ENCODE data around the gene OR2AE1. TPM values are rescaled to one million over a fixed set of nuclear protein-coding genes. Genes with fewer than 3 reads are reported as not detected.
A peak's percentile ranks its signal among the peaks of the same experiment; 100 is the strongest.

The OR2AE1 gene
- total RNA-seq = 0.19 and 0.33 TPM in 2 replicates

DNA sequence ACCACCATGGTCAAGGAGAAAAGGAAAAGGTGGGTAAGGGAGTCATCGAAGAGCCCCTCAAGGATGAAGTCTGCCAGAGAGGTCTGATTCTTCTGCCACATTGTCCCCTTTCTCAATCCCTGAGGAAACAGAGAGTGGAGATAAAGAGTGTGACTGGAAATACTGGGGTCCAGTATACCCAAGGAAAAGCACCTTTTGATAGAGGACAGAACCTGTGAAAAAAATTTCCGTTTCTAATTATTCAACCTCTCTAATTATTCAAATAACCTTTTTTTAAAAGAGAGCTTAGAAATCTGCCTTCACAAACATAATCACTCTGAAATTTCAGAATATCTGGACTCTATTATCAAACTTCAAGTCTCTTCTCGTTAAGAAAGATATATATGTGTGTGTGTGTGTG is at the start of gene OR2AE1:
Gene OR2AE1 (minus strand): TSS at position 101 of the 400 bp plus-strand sequence. CDS start 0 bp downstream, at position 101.
- intact Hi-C loops (cut with micrococcal nuclease) = no loop called here
- H3K4me3 Mint-ChIP-seq = no peak within 1 kb of the TSS
- DNase-seq = no peak
- H3K36me3 Mint-ChIP-seq (ENCODE audit: low read depth) = no peaks in the 10 kb centered on the region
- H3K27ac Mint-ChIP-seq = no peak within 1 kb of the TSS
- H3K27me3 Mint-ChIP-seq = no peaks in the 10 kb centered on the region
- no peaks in the 10 kb centered on the region for H3K9me3 Mint-ChIP-seq
- H3K4me1 Mint-ChIP-seq = no peaks in the 10 kb centered on the region

- Mint-ChIP-seq H3K36me3 (ENCODE audit: low read depth) (peaks cover 7% of the 10 kb centered on the region), H3K4me3 (no peak overlapping the region), H3K4me1 (peaks cover 18% of the 10 kb centered on the region), H3K27ac (no peak overlapping the region), H3K9me3 (no peaks in the 10 kb centered on the region), H3K27me3 (peaks cover 31% of the 10 kb centered on the region)
- intact Hi-C loops (cut with micrococcal nuclease) = no loop called here
- no peak for DNase-seq
Observed at GRCh38 chr7:99926321-99926720, 49.5 kb upstream of the OR2AE1 start.

DNA sequence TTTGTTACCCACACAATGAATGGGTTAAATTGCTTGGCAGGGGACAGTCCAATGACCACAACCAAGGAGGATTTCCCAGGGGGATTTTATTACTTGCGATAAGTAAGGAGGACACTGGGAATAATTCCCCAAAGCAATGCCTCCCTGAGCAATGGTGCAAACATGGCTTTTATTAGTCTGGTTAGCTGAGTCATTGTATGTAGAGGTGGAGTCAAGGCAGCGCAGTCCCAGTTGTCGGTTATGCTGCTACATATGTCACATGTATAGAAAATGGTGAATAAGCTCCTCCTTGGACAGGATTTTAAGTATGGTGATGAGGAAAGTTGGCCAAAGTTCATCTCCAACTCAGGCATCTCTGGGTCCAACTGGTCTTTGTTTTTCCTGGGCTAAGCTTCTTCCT is 46.4 kb upstream of the OR2AE1 start:
- no peak overlapping the region for H3K27ac Mint-ChIP-seq
- intact Hi-C loops (cut with micrococcal nuclease) = no loop called here
- no peak for DNase-seq
- H3K4me3 Mint-ChIP-seq = no peak overlapping the region
- peaks cover 9% of the 10 kb centered on the region for H3K4me1 Mint-ChIP-seq
- peaks cover 25% of the 10 kb centered on the region for H3K27me3 Mint-ChIP-seq
- H3K9me3 Mint-ChIP-seq = no peaks in the 10 kb centered on the region
- peaks cover 19% of the 10 kb centered on the region for H3K36me3 Mint-ChIP-seq (ENCODE audit: low read depth)

GRCh38 chr7:99920149-99920548 is 43.3 kb upstream of the OR2AE1 start:
- peaks cover 4% of the 10 kb centered on the region for H3K27me3 Mint-ChIP-seq
- peak overlapping the region; percentile 92 for H3K27ac Mint-ChIP-seq
- H3K4me3 Mint-ChIP-seq = peak overlapping the region; percentile 95
- no peaks in the 10 kb centered on the region for H3K9me3 Mint-ChIP-seq
- H3K4me1 Mint-ChIP-seq = peaks cover 33% of the 10 kb centered on the region
- DNase-seq = no peak
- intact Hi-C loops (cut with micrococcal nuclease) = no loop called here
- H3K36me3 Mint-ChIP-seq (ENCODE audit: low read depth) = peaks cover 39% of the 10 kb centered on the region

DNA sequence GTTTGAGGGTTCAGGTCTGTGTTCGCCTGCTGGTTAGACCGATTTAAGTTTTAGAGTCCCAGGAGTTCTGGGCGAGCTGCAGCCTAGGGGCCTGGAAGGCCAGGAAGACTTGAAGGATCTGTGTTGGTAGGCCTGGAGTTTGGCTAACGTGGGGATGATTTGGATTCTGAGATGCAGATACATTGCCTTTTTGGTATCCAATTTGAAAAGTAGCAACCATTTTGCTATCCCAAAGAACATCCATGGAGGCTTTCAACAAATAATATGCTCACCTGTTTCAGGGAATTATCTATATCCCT is 42.9 kb upstream of the OR2AE1 start:
- DNase-seq = no peak
- Mint-ChIP-seq H3K4me1 (peaks cover 35% of the 10 kb centered on the region), H3K9me3 (no peaks in the 10 kb centered on the region), H3K36me3 (ENCODE audit: low read depth) (peaks cover 41% of the 10 kb centered on the region), H3K4me3 (peak overlapping the region; percentile 95), H3K27me3 (peaks cover 3% of the 10 kb centered on the region), H3K27ac (peak overlapping the region; percentile 92)
- intact Hi-C loops (cut with micrococcal nuclease) = loop anchor here (1.0 to 2.0 kb wide), 2 partner anchors 161 to 414 kb away; partner anchors contain the start of gene ZNF3

DNA sequence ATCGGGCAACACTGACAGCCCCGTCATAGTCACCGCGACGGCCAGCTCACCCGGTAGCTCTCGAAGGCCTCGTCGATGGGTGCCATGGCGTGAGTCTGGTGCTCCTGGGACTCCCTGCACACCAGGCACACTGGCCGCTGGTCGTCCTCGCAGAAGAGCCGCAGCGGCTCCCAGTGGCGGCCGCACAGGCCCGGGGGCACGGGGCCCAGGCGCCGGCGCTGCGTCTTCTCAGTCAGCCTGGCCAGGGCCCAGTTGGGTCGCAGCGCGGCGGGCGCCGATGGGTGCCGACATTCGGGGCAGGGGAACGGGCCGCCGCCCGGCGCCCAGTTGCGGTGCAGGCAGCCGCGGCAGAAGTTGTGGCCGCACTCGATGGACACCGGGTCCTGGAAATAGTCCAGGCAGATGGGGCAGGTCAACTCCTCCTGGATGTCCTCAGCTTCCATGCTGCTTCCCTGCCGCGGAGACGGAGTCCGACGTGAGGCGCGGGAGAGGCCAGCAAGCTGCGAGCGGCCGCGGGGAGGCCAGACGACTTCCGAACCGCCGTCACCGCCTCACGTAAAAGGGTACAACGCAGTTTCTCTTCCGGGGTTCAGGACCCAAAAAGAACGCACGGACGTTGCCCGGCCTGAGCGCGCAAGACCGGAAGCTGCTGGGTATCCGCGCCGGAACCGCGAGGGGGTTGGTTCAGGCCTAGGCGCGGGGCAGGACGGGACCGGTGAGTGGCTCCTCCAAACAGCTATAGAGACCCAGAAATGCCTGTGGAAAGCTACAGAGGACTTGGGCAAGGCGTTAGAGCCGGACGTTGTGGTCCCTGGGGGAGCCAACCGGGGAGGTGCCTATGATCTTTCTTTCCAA is 42.4 kb upstream of the OR2AE1 start, which contains the start of gene TRIM4:
Gene TRIM4 (minus strand): TSS at position 572 of the 855 bp plus-strand sequence. CDS start 129 bp downstream, at position 443.
- Mint-ChIP-seq H3K27me3 (no peaks in the 10 kb centered on the region), H3K27ac (peak within 1 kb of the TSS; percentile 92), H3K36me3 (ENCODE audit: low read depth) (peaks cover 44% of the 10 kb centered on the region), H3K4me1 (peaks cover 39% of the 10 kb centered on the region), H3K4me3 (peak within 1 kb of the TSS; percentile 95), H3K9me3 (no peaks in the 10 kb centered on the region)
- intact Hi-C loops (cut with micrococcal nuclease) = loop anchor here (1.0 to 2.0 kb wide), 2 partner anchors 162 to 414 kb away; partner anchors contain the start of gene ZNF3
- DNase-seq = peak; percentile 97

DNA sequence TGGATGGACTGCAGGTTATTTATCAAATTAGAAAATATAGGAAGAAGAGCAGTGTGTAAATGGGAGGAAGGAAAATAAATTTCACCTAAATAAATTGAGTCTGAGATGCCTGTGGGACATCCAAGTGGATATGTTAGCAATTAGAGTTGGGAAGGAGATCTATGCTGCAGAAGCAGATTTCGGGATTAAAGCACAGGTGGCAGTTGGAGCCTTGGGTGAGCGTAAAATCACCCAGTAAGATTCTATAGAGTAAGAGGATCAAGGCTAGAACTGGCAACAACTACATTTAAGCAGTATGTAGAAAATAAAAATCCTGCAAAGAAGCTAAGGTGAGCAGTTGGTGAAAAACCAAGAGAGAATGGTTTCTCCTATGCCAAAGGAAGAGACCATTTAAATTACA is 34.1 kb upstream of the OR2AE1 start:
- H3K9me3 Mint-ChIP-seq = no peaks in the 10 kb centered on the region
- peaks cover 29% of the 10 kb centered on the region for H3K4me1 Mint-ChIP-seq
- intact Hi-C loops (cut with micrococcal nuclease) = no loop called here
- no peak overlapping the region for H3K27ac Mint-ChIP-seq
- DNase-seq = no peak
- peaks cover 50% of the 10 kb centered on the region for H3K36me3 Mint-ChIP-seq (ENCODE audit: low read depth)
- no peaks in the 10 kb centered on the region for H3K27me3 Mint-ChIP-seq
- no peak overlapping the region for H3K4me3 Mint-ChIP-seq

DNA sequence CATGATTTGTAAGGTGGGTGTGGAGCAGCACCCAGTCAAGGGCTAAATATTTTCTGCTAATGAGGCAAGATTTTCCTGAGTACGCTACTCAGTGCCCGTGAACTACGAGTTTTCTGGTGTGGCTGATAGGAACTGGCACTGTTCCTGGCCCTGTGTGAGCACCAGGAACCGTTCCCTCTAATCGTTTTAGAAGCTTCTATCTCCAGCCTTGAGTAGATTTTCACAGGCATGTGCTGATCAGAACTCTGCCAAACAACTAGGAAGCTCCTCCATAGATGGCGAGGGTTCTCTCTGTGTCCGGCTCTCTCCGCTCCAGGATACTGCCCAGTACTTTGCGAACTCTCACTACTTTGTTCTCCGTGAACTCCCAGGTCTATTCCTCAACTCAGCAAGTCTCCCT is 24.7 kb upstream of the OR2AE1 start:
- Mint-ChIP-seq H3K36me3 (ENCODE audit: low read depth) (peaks cover 60% of the 10 kb centered on the region), H3K27ac (no peak overlapping the region), H3K4me1 (no peaks in the 10 kb centered on the region), H3K27me3 (no peaks in the 10 kb centered on the region), H3K4me3 (no peak overlapping the region), H3K9me3 (no peaks in the 10 kb centered on the region)
- no peak for DNase-seq
- intact Hi-C loops (cut with micrococcal nuclease) = no loop called here

DNA sequence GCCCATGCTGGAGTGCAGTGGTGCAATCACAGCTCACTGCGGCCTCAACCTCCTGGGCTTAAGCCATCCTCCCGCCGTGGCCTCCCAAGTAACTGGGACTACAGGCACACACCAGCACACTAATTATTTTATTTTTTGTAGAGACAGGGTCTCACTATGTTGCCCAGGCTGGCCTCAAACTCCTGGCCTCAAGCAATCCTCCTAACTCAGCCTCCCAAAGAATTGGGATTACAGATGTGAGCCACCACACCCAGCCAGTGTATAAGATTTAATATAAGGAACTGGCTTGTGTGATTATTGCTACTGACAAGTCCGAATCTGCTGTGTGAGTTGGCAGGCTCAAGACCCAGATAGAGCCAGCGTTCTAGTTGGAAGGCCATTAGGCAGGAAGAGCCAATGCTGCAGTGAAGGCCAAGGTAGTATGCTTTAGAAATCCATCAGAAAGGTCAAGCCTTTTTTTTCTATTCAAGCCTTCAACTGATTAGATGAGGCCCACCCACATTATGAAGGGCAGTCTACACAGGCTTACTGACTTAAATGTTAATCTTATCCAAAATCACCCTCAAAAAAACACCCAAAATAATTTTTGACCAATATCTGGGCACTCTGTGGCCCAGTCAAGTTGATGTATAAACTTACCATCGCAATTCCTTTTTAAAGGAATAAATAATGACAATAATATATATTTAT is 23.1 kb upstream of the OR2AE1 start:
- peaks cover 50% of the 10 kb centered on the region for H3K36me3 Mint-ChIP-seq (ENCODE audit: low read depth)
- H3K27ac Mint-ChIP-seq = no peak overlapping the region
- H3K4me1 Mint-ChIP-seq = no peaks in the 10 kb centered on the region
- intact Hi-C loops (cut with micrococcal nuclease) = no loop called here
- H3K9me3 Mint-ChIP-seq = no peaks in the 10 kb centered on the region
- DNase-seq = no peak
- no peak overlapping the region for H3K4me3 Mint-ChIP-seq
- H3K27me3 Mint-ChIP-seq = no peaks in the 10 kb centered on the region

GRCh38 chr7:99898836-99899235 is 22.0 kb upstream of the OR2AE1 start:
- H3K27me3 Mint-ChIP-seq = no peaks in the 10 kb centered on the region
- H3K27ac Mint-ChIP-seq = no peak overlapping the region
- no peaks in the 10 kb centered on the region for H3K9me3 Mint-ChIP-seq
- no peak for DNase-seq
- peaks cover 45% of the 10 kb centered on the region for H3K36me3 Mint-ChIP-seq (ENCODE audit: low read depth)
- intact Hi-C loops (cut with micrococcal nuclease) = no loop called here
- H3K4me1 Mint-ChIP-seq = no peaks in the 10 kb centered on the region
- no peak overlapping the region for H3K4me3 Mint-ChIP-seq

GRCh38 chr7:99898023-99898357 is 21.2 kb upstream of the OR2AE1 start:
- H3K27ac Mint-ChIP-seq = no peak overlapping the region
- peaks cover 43% of the 10 kb centered on the region for H3K36me3 Mint-ChIP-seq (ENCODE audit: low read depth)
- H3K27me3 Mint-ChIP-seq = no peaks in the 10 kb centered on the region

GRCh38 chr7:99897322-99898022 is 20.6 kb upstream of the OR2AE1 start:
- Mint-ChIP-seq H3K9me3 (no peaks in the 10 kb centered on the region), H3K27me3 (no peaks in the 10 kb centered on the region), H3K36me3 (ENCODE audit: low read depth) (peaks cover 43% of the 10 kb centered on the region), H3K4me1 (no peaks in the 10 kb centered on the region), H3K27ac (no peak overlapping the region), H3K4me3 (no peak overlapping the region)
- intact Hi-C loops (cut with micrococcal nuclease) = no loop called here
- no peak for DNase-seq

More at GRCh38 chr7:99898023-99898357, 21.2 kb upstream of the OR2AE1 start:
- intact Hi-C loops (cut with micrococcal nuclease) = no loop called here
- Mint-ChIP-seq H3K9me3 (no peaks in the 10 kb centered on the region), H3K4me1 (no peaks in the 10 kb centered on the region), H3K4me3 (no peak overlapping the region)
- no peak for DNase-seq

- no peak overlapping the region for H3K27ac Mint-ChIP-seq
- peaks cover 45% of the 10 kb centered on the region for H3K36me3 Mint-ChIP-seq (ENCODE audit: low read depth)
- peaks cover 6% of the 10 kb centered on the region for H3K9me3 Mint-ChIP-seq
- no peak overlapping the region for H3K4me3 Mint-ChIP-seq
- DNase-seq = no peak
- H3K27me3 Mint-ChIP-seq = no peaks in the 10 kb centered on the region
- intact Hi-C loops (cut with micrococcal nuclease) = no loop called here
- H3K4me1 Mint-ChIP-seq = no peaks in the 10 kb centered on the region
Observed at GRCh38 chr7:99894738-99895137, 17.9 kb upstream of the OR2AE1 start.

DNA sequence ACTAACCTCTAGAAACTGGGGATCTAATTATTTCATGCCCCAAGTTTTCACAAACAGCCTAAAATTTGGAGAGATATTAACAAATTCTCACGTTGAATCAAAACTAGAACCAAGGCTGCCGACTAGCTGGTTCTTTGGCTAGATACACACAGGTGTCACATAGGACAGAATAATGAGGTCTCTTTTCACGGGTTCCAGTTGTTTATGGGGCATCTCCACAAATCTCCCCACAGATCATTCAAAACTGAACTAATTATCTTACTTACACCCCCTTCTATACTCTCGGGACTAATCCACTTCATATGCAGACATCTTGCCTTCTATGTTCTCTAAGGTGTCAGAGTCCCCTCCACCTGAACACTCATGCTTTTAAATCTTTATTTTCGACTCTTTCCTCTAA is 16.4 kb upstream of the OR2AE1 start:
- Mint-ChIP-seq H3K27ac (no peak overlapping the region), H3K4me1 (no peaks in the 10 kb centered on the region)
- intact Hi-C loops (cut with micrococcal nuclease) = no loop called here

More for the DNA sequence above, 16.4 kb upstream of the OR2AE1 start:
- no peak for DNase-seq
- Mint-ChIP-seq H3K27me3 (no peaks in the 10 kb centered on the region), H3K36me3 (ENCODE audit: low read depth) (peaks cover 41% of the 10 kb centered on the region), H3K9me3 (peaks cover 6% of the 10 kb centered on the region), H3K4me3 (no peak overlapping the region)

All from activated CD4-positive, alpha-beta T cell treated with anti-CD3 and anti-CD28 coated beads, Interleukin-2, amount 10 ng/mL, durations not matched to agents 24 days and 14 days (primary cell).